GM19438 (cell line): ENCODE results near the gene MTX1.
A peak's percentile ranks its signal among the peaks of the same experiment; 100 is the strongest.
"Not testable (repeated sequence)": the region's sequence is repeated elsewhere in the genome, so short reads cannot be mapped to it uniquely, and the experiment has no call there.

Experiments used
- ATAC-seq: cut with Tn5 transposase; IDR thresholded peaks from one replicate; pipeline ENCODE4 v1.9.1; 2021; ENCODE audit warnings: low read depth; ENCODE audit not compliant: unreplicated experiment

Gene MTX1

GRCh38 chr1:155187456-155187891 is 21.0 kb upstream of the MTX1 start:
- no peak for ATAC-seq

GRCh38 chr1:155188268-155188667 is 20.2 kb upstream of the MTX1 start:
- no peak for ATAC-seq

GRCh38 chr1:155189926-155190325 is 18.6 kb upstream of the MTX1 start:
- ATAC-seq: not testable (repeated sequence)

- ATAC-seq: no peak
Observed at GRCh38 chr1:155191904-155192303, 16.6 kb upstream of the MTX1 start.

- no peak for ATAC-seq
Observed at GRCh38 chr1:155192346-155193274, 15.9 kb upstream of the MTX1 start.

GRCh38 chr1:155193275-155193990 is 15.1 kb upstream of the MTX1 start:
- peak; percentile 78 for ATAC-seq

- not testable (repeated sequence) for ATAC-seq
Observed at GRCh38 chr1:155193991-155194240, 14.6 kb upstream of the MTX1 start.

- no peak for ATAC-seq
Observed at GRCh38 chr1:155195201-155196102, 13.0 kb upstream of the MTX1 start.

GRCh38 chr1:155196103-155196892 is 12.2 kb upstream of the MTX1 start:
- no peak for ATAC-seq

GRCh38 chr1:155196893-155197638 is 11.4 kb upstream of the MTX1 start:
- no peak for ATAC-seq

GRCh38 chr1:155197901-155198546 is 10.5 kb upstream of the MTX1 start:
- ATAC-seq: no peak

- no peak for ATAC-seq
Observed at GRCh38 chr1:155198547-155198906, 10.0 kb upstream of the MTX1 start.

- ATAC-seq: no peak
Observed at GRCh38 chr1:155199792-155200191, 8.7 kb upstream of the MTX1 start.

- no peak for ATAC-seq
Observed at GRCh38 chr1:155200920-155201319, 7.6 kb upstream of the MTX1 start.

GRCh38 chr1:155202198-155202597 is 6.3 kb upstream of the MTX1 start:
- ATAC-seq: no peak

- no peak for ATAC-seq
Observed at GRCh38 chr1:155202731-155203515, 5.6 kb upstream of the MTX1 start.

GRCh38 chr1:155205035-155205434 is 3.5 kb upstream of the MTX1 start:
- ATAC-seq: no peak

GRCh38 chr1:155205969-155206593 is 2.4 kb upstream of the MTX1 start:
- ATAC-seq: no peak
